Loucy (cell line): ENCODE measurements around the gene NOP16.

Experiments used
- EZH2phosphoT487 ChIP-seq: fragments of 200-600 bp; IDR thresholded peaks from 2 replicates; pipeline ENCODE4 v1.6.1; 2018; ENCODE audit warnings: antibody characterized with exemption, mild to moderate bottlenecking, moderate library complexity, borderline replicate concordance
- TF ChIP-seq, protein P1 (sequence below): fragments of 200-600 bp; sonication (generic); conservative IDR thresholded peaks from 2 replicates; pipeline ENCODE4 v1.5.1; 2014; ENCODE audit warnings: mild to moderate bottlenecking, antibody characterized with exemption, low read length

DNA sequence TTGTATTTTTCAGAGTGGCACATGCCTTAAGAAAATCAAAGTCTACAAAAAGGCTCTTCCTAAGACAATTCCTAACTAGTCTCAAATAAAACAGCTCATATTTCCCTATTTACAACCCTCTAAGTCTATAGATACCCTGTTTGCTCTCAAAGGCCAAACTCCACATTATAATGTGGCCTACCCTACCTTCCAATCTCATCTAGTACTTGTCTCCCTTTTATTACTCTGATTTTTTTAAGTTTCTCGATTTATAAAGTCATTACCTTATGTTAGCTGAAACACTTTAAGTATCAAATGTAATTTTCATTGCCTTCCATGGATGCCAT is 46.3 kb downstream of the NOP16 start:
- TF ChIP-seq, protein P1, sequence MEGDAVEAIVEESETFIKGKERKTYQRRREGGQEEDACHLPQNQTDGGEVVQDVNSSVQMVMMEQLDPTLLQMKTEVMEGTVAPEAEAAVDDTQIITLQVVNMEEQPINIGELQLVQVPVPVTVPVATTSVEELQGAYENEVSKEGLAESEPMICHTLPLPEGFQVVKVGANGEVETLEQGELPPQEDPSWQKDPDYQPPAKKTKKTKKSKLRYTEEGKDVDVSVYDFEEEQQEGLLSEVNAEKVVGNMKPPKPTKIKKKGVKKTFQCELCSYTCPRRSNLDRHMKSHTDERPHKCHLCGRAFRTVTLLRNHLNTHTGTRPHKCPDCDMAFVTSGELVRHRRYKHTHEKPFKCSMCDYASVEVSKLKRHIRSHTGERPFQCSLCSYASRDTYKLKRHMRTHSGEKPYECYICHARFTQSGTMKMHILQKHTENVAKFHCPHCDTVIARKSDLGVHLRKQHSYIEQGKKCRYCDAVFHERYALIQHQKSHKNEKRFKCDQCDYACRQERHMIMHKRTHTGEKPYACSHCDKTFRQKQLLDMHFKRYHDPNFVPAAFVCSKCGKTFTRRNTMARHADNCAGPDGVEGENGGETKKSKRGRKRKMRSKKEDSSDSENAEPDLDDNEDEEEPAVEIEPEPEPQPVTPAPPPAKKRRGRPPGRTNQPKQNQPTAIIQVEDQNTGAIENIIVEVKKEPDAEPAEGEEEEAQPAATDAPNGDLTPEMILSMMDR = no peak
- TF ChIP-seq EZH2phosphoT487 = no peak
